Measurements from ENCODE around the gene CORO2B. TPM values are rescaled to one million over a fixed set of nuclear protein-coding genes. Genes with fewer than 3 reads are reported as not detected.

The CORO2B gene
- total RNA-seq, 1 donor from 2014 or later, result 1.1 TPM

DNA sequence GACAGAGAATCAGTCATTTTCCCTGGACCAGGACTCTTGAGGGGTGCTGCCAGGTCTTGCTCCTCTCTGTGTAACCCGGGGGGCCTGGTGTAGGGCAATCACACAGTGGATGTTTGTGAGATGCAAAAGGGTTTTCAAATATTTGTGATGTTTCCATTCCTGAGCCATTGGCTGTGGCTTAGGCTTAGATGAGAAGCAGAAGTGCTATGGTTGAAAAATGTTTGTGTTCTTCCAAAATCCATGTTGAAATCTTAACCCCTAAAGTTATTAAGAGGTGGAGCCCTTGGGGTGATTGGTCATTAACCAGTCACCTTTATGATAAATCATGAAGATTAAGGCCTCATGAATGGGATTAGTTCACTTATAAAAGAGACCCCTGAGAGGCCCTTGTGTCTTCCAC, 36.5 kb downstream of the CORO2B start:
- Mint-ChIP-seq H3K27me3 (ENCODE audit: low read depth) (peaks cover 4% of the 10 kb centered on the region), H3K4me3 (no peak overlapping the region), H3K27ac (no peak overlapping the region), H3K36me3 (no peaks in the 10 kb centered on the region), H3K9me3 (no peaks in the 10 kb centered on the region), H3K4me1 (peaks cover 6% of the 10 kb centered on the region)
- TF ChIP-seq, protein P1, sequence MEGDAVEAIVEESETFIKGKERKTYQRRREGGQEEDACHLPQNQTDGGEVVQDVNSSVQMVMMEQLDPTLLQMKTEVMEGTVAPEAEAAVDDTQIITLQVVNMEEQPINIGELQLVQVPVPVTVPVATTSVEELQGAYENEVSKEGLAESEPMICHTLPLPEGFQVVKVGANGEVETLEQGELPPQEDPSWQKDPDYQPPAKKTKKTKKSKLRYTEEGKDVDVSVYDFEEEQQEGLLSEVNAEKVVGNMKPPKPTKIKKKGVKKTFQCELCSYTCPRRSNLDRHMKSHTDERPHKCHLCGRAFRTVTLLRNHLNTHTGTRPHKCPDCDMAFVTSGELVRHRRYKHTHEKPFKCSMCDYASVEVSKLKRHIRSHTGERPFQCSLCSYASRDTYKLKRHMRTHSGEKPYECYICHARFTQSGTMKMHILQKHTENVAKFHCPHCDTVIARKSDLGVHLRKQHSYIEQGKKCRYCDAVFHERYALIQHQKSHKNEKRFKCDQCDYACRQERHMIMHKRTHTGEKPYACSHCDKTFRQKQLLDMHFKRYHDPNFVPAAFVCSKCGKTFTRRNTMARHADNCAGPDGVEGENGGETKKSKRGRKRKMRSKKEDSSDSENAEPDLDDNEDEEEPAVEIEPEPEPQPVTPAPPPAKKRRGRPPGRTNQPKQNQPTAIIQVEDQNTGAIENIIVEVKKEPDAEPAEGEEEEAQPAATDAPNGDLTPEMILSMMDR (IDR thresholded peaks at IDR 0.05; ENCODE audit: unreplicated experiment), result no peak
- no peak for DNase-seq (ENCODE audit: low spot score in 2 of 2, unreplicated experiment in 2 of 2)

DNA sequence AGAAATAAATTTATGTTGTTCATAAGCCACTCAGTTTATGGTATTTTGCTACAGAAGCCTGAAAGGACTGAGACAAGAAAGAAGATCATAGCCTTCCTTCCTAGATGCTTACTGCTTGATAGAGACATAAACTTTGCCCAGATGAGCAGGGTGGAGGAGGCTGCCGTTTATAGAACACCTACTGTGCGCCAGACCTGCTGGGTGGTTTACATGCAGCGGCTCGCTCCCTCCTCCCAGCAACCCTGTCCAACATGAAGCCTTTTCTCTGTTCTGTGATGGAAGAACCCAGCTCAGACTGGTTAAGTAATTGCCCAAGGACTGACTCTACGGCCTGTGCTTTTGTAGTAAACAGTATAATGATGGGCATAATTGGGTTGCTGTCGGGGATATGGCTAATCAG, 37.0 kb downstream of the CORO2B start:
- TF ChIP-seq, protein P1 (IDR thresholded peaks at IDR 0.05; ENCODE audit: unreplicated experiment), result no peak
- Mint-ChIP-seq H3K36me3 (no peaks in the 10 kb centered on the region), H3K9me3 (no peaks in the 10 kb centered on the region), H3K4me1 (peaks cover 6% of the 10 kb centered on the region), H3K27ac (no peak overlapping the region), H3K4me3 (no peak overlapping the region), H3K27me3 (ENCODE audit: low read depth) (peaks cover 4% of the 10 kb centered on the region)
- DNase-seq (ENCODE audit: low spot score in 2 of 2, unreplicated experiment in 2 of 2), result no peak

- TF ChIP-seq, protein P1 (IDR thresholded peaks at IDR 0.05; ENCODE audit: unreplicated experiment), result no peak
- Mint-ChIP-seq H3K4me3 (no peak overlapping the region), H3K4me1 (peaks cover 6% of the 10 kb centered on the region), H3K27ac (no peak overlapping the region), H3K27me3 (ENCODE audit: low read depth) (peaks cover 4% of the 10 kb centered on the region), H3K9me3 (no peaks in the 10 kb centered on the region), H3K36me3 (no peaks in the 10 kb centered on the region)
- DNase-seq (ENCODE audit: low spot score in 2 of 2, unreplicated experiment in 2 of 2), result no peak
These were observed 37.6 kb downstream of the CORO2B start for GRCh38 chr15:68616397-68616796.

DNA sequence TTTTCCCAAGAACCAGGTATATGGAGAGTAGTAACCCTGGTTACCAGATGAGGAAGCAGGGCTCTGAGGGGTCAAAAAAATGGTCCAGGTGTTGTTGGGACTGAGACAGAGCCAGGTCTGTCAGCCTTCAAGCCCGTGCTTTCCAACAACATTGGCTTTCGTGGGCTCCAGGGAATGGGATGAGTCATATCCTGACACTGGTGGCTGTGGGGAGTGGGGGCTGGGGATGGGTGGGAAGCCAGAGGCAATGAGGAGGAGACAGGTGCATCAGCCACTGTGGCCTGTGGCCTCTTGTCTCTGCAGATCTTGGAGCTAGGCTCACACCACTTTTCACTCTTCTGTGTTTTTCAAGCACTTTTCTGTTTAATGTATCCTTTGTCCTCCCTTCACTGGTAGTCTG, 38.2 kb downstream of the CORO2B start:
- H3K36me3 Mint-ChIP-seq, result no peaks in the 10 kb centered on the region
- DNase-seq (ENCODE audit: low spot score in 2 of 2, unreplicated experiment in 2 of 2), result no peak
- no peak overlapping the region for H3K27ac Mint-ChIP-seq
- no peak overlapping the region for H3K4me3 Mint-ChIP-seq
- H3K9me3 Mint-ChIP-seq, result no peaks in the 10 kb centered on the region
- peaks cover 4% of the 10 kb centered on the region for H3K27me3 Mint-ChIP-seq (ENCODE audit: low read depth)
- TF ChIP-seq, protein P1 (IDR thresholded peaks at IDR 0.05; ENCODE audit: unreplicated experiment), result no peak
- H3K4me1 Mint-ChIP-seq, result peaks cover 6% of the 10 kb centered on the region

GRCh38 chr15:68617777-68618176, 39.0 kb downstream of the CORO2B start:
- TF ChIP-seq, protein P1 (IDR thresholded peaks at IDR 0.05; ENCODE audit: unreplicated experiment), result no peak
- no peaks in the 10 kb centered on the region for H3K27me3 Mint-ChIP-seq (ENCODE audit: low read depth)
- H3K4me3 Mint-ChIP-seq, result no peak overlapping the region
- H3K4me1 Mint-ChIP-seq, result peaks cover 6% of the 10 kb centered on the region
- no peak for DNase-seq (ENCODE audit: low spot score in 2 of 2, unreplicated experiment in 2 of 2)
- no peaks in the 10 kb centered on the region for H3K9me3 Mint-ChIP-seq
- H3K27ac Mint-ChIP-seq, result no peak overlapping the region
- no peaks in the 10 kb centered on the region for H3K36me3 Mint-ChIP-seq

DNA sequence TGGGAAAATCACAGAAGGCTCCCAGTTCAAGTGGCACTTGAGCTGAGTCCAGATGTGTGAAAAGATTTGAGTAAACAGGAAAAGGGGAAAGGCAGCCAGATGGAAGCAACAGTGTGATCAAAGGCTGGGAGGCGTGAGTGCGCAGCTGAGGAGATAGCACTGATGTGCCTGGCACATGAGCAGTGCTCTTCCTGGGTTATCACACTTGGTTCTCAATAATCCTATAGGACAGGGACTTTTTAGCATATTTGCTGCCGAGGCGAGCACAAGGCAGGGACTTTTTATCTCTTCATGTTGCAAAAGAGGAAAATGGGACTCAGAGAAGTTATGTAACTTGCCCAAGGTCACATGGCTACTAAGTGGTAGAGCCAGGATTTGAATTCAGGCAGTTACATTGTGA, 39.6 kb downstream of the CORO2B start:
- Mint-ChIP-seq H3K27me3 (ENCODE audit: low read depth) (no peaks in the 10 kb centered on the region), H3K4me1 (peaks cover 6% of the 10 kb centered on the region), H3K4me3 (no peak overlapping the region), H3K36me3 (no peaks in the 10 kb centered on the region), H3K9me3 (no peaks in the 10 kb centered on the region), H3K27ac (no peak overlapping the region)
- TF ChIP-seq, protein P1 (IDR thresholded peaks at IDR 0.05; ENCODE audit: unreplicated experiment), result no peak
- no peak for DNase-seq (ENCODE audit: low spot score in 2 of 2, unreplicated experiment in 2 of 2)

Measured in mesothelial cell of epicardium (in vitro differentiated cells).